ENCODE data around the gene CUX1.

The CUX1 gene

GRCh38 chr7:101804088-101804963, 13.1 kb upstream of the CUX1 start (continued):
- TF ChIP-seq GLIS1 (tag by site-specific recombination; IDR thresholded peaks at IDR 0.05) (no peak; the same call in 1 of the 2 replicates), SCRT2 (tag by site-specific recombination; IDR thresholded peaks at IDR 0.05) (peak; percentile 40; the same call in 1 of the 2 replicates), ZNF473 (tag by site-specific recombination; IDR thresholded peaks at IDR 0.05) (no peak), ZNF366 (tag by site-specific recombination; conservative IDR thresholded peaks at IDR 0.05) (peak; percentile 23; the same call in 1 of the 2 replicates), IKZF3 (tag by site-specific recombination; IDR thresholded peaks at IDR 0.05) (no peak), ZNF148 (tag by site-specific recombination; IDR thresholded peaks at IDR 0.05; ENCODE audit: borderline replicate concordance) (no peak), ZNF561 (tag by site-specific recombination; IDR thresholded peaks at IDR 0.05; ENCODE audit: borderline replicate concordance) (no peak), ZNF211 (tag by site-specific recombination; IDR thresholded peaks at IDR 0.05; ENCODE audit: low read depth) (no peak), ZNF426 (tag by site-specific recombination; IDR thresholded peaks at IDR 0.05) (no peak), ZNF843 (tag by site-specific recombination; IDR thresholded peaks at IDR 0.05) (no peak), AEBP2 (tag by site-specific recombination; IDR thresholded peaks at IDR 0.05; ENCODE audit: borderline replicate concordance) (no peak), RBAK (tag by site-specific recombination; IDR thresholded peaks at IDR 0.05) (no peak), ZNF239 (tag by site-specific recombination; IDR thresholded peaks at IDR 0.05) (no peak), ZFHX2 (tag by site-specific recombination; conservative IDR thresholded peaks at IDR 0.05) (peak; percentile 53; the same call in 1 of the 2 replicates), ZNF221 (tag by site-specific recombination; IDR thresholded peaks at IDR 0.05; ENCODE audit: borderline replicate concordance) (no peak), EGR2 (tag by site-specific recombination; IDR thresholded peaks at IDR 0.05; ENCODE audit: low read depth) (0 out of 2 replicates have a peak, but pooled peaks have one; percentile 20), ZNF792 (tag by site-specific recombination; IDR thresholded peaks at IDR 0.05) (no peak), ZNF24 (tag by site-specific recombination; IDR thresholded peaks at IDR 0.05) (0 out of 2 replicates have a peak, but pooled peaks have one; percentile 19)
- TF ChIP-seq, protein P1, sequence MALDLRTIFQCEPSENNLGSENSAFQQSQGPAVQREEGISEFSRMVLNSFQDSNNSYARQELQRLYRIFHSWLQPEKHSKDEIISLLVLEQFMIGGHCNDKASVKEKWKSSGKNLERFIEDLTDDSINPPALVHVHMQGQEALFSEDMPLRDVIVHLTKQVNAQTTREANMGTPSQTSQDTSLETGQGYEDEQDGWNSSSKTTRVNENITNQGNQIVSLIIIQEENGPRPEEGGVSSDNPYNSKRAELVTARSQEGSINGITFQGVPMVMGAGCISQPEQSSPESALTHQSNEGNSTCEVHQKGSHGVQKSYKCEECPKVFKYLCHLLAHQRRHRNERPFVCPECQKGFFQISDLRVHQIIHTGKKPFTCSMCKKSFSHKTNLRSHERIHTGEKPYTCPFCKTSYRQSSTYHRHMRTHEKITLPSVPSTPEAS (tag by site-specific recombination; IDR thresholded peaks at IDR 0.05) = peak; percentile 97
- TF ChIP-seq, protein P2, sequence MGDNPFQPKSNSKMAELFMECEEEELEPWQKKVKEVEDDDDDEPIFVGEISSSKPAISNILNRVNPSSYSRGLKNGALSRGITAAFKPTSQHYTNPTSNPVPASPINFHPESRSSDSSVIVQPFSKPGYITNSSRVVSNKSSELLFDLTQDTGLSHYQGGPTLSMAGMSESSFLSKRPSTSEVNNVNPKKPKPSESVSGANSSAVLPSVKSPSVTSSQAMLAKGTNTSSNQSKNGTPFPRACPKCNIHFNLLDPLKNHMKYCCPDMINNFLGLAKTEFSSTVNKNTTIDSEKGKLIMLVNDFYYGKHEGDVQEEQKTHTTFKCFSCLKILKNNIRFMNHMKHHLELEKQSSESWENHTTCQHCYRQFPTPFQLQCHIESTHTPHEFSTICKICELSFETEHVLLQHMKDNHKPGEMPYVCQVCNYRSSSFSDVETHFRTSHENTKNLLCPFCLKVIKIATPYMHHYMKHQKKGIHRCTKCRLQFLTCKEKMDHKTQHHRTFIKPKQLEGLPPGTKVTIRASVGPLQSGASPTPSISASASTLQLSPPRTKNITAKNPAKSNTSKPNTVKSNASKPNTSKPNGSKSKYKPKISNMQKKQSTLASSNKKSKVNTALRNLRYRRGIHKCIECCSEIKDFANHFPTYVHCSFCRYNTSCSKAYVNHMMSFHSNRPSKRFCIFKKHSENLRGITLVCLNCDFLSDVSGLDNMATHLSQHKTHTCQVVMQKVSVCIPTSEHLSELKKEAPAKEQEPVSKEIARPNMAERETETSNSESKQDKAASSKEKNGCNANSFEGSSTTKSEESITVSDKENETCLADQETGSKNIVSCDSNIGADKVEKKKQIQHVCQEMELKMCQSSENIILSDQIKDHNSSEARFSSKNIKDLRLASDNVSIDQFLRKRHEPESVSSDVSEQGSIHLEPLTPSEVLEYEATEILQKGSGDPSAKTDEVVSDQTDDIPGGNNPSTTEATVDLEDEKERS (tag by site-specific recombination; IDR thresholded peaks at IDR 0.05) = no peak
